HepG2 (cell line): Measurements from ENCODE around the gene MAB21L4.

ENCODE experiments used
- EZH2 ChIP-seq: conservative IDR thresholded peaks from 2 replicates; pipeline ENCODE4 v1.6.1; 2012; ENCODE audit warnings: mild to moderate bottlenecking, low read depth, low read length, moderate library complexity
- JUN ChIP-seq: sonication (generic); formaldehyde crosslinking; IDR thresholded peaks from 2 replicates; pipeline ENCODE4 v1.4.0; 2020; ENCODE audit warnings: mild to moderate bottlenecking, missing genetic modification reagents
- ZNF615 ChIP-seq: sonication (generic); formaldehyde crosslinking; IDR thresholded peaks from 2 replicates; pipeline ENCODE4 v1.5.0; 2020; ENCODE audit warnings: mild to moderate bottlenecking, missing genetic modification reagents, borderline replicate concordance
- TF ChIP-seq, protein P1 (sequence below): sonication (generic); formaldehyde crosslinking; IDR thresholded peaks from 2 replicates; pipeline ENCODE4 v1.8.0; 2022; ENCODE audit warnings: mild to moderate bottlenecking, missing genetic modification reagents, moderate library complexity
- TF ChIP-seq, protein P2 (sequence below): sonication (generic); formaldehyde crosslinking; IDR thresholded peaks from 2 replicates; pipeline ENCODE4 v1.5.0; 2020; ENCODE audit warnings: mild to moderate bottlenecking, missing genetic modification reagents, moderate library complexity

DNA sequence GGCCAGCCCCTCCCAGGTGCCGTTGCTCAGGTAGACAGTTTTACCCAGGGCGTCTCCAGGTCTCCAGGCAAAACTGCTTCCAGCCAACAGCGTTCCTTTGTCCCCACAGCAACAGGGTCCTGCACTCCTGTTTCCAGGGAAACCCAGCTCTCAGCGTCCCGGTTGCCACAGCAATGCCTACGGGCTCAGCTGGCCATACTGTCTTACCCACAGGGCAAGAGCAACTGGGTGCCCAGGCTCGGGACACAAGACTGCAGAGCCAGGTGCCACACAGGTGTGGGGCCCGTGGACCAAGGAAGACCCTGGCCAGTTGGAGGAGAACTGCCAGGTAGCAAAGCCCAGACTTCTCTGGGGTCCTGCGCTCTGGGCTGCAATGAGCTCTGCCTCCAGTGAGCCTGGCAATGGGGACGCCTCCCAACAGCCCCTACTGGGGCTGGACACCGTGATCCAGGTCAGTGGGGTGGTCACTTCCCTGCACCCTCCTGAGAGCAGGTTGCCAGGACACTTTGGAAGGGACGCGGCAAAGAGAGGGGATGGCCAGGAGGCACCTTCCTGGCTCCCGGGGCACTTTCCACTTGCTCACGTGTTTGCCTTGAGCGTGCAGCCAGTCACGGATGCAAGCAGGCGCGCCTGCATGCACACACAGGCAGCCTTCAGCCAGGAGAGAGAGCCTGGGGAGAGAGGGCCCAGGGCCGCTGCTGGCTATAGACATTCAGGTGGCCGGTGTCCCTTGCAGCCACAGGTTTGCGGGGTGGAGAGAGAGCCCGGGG is 10.4 kb upstream of the MAB21L4 start, which contains the start of gene CROCC2:
- TF ChIP-seq JUN (CRISPR knock-in tag): no peak
- TF ChIP-seq, protein P1, sequence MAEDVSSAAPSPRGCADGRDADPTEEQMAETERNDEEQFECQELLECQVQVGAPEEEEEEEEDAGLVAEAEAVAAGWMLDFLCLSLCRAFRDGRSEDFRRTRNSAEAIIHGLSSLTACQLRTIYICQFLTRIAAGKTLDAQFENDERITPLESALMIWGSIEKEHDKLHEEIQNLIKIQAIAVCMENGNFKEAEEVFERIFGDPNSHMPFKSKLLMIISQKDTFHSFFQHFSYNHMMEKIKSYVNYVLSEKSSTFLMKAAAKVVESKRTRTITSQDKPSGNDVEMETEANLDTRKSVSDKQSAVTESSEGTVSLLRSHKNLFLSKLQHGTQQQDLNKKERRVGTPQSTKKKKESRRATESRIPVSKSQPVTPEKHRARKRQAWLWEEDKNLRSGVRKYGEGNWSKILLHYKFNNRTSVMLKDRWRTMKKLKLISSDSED (CRISPR knock-in tag): no peak
- TF ChIP-seq, protein P2, sequence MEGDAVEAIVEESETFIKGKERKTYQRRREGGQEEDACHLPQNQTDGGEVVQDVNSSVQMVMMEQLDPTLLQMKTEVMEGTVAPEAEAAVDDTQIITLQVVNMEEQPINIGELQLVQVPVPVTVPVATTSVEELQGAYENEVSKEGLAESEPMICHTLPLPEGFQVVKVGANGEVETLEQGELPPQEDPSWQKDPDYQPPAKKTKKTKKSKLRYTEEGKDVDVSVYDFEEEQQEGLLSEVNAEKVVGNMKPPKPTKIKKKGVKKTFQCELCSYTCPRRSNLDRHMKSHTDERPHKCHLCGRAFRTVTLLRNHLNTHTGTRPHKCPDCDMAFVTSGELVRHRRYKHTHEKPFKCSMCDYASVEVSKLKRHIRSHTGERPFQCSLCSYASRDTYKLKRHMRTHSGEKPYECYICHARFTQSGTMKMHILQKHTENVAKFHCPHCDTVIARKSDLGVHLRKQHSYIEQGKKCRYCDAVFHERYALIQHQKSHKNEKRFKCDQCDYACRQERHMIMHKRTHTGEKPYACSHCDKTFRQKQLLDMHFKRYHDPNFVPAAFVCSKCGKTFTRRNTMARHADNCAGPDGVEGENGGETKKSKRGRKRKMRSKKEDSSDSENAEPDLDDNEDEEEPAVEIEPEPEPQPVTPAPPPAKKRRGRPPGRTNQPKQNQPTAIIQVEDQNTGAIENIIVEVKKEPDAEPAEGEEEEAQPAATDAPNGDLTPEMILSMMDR (CRISPR knock-in tag): no peak
- no peak for TF ChIP-seq ZNF615 (CRISPR knock-in tag)
- TF ChIP-seq EZH2: no peak; the same call in 1 of the 2 replicates
